Coronary artery (tissue), 2 donors: ENCODE measurements around the gene CDH23.

Source experiments
- DNase-seq: peaks from one replicate; pipeline ENCODE4 v3.0.0-alpha.2; 2017; ENCODE audit warnings: low spot score
- H3K27ac ChIP-seq, 2 donors: fragments of 200-600 bp; sonication (generic); one replicate each; pipeline ENCODE4 v1.5.1; 2016 to 2019
- H3K4me3 ChIP-seq: fragments of 200-600 bp; sonication (generic); 2 replicates; pipeline ENCODE4 v1.5.1; 2016; ENCODE audit warnings: mild to moderate bottlenecking, moderate library complexity
- CTCF ChIP-seq: fragments of 200-600 bp; sonication (generic); IDR thresholded peaks from one replicate; pipeline ENCODE4 v1.5.1; 2019; ENCODE audit warnings: antibody characterized with exemption

CDH23 gene

GRCh38 chr10:71589617-71590551, 193.2 kb downstream of the CDH23 start:
- no peak overlapping the region for H3K27ac ChIP-seq
- H3K4me3 ChIP-seq, result no peak overlapping the region
- TF ChIP-seq CTCF, result no peak
- DNase-seq, result no peak

- no peak for DNase-seq
- Histone ChIP-seq H3K4me3 (no peak overlapping the region), H3K27ac (no peak overlapping the region)
- TF ChIP-seq CTCF, result no peak
Observed at GRCh38 chr10:71590781-71591350, 194.1 kb downstream of the CDH23 start.

GRCh38 chr10:71594934-71595571, 198.3 kb downstream of the CDH23 start:
- no peak for TF ChIP-seq CTCF
- H3K27ac ChIP-seq, result no peak overlapping the region

GRCh38 chr10:71595649-71596048, 198.9 kb downstream of the CDH23 start:
- no peak for DNase-seq
- H3K4me3 ChIP-seq, result no peak overlapping the region
- TF ChIP-seq CTCF, result no peak
- H3K27ac ChIP-seq, result no peak overlapping the region

More at GRCh38 chr10:71594934-71595571, 198.3 kb downstream of the CDH23 start:
- DNase-seq, result no peak
- no peak overlapping the region for H3K4me3 ChIP-seq

GRCh38 chr10:71596127-71596526, 199.4 kb downstream of the CDH23 start:
- no peak for TF ChIP-seq CTCF
- Histone ChIP-seq H3K4me3 (no peak overlapping the region), H3K27ac (no peak overlapping the region)
- no peak for DNase-seq

GRCh38 chr10:71596759-71597158, 200.0 kb downstream of the CDH23 start:
- TF ChIP-seq CTCF, result no peak
- no peak for DNase-seq
- Histone ChIP-seq H3K4me3 (no peak overlapping the region), H3K27ac (peak overlapping the region in 1 of 2 donors; percentile 83)
